HG02759 (cell line): Measurements from ENCODE around the gene CEMIP.
A peak's percentile ranks its signal among the peaks of the same experiment; 100 is the strongest.

ENCODE experiments used
- ATAC-seq: cut with Tn5 transposase; IDR thresholded peaks from one replicate; pipeline ENCODE4 v1.9.1; 2021; ENCODE audit warnings: mild to moderate bottlenecking, moderate library complexity; ENCODE audit not compliant: unreplicated experiment

CEMIP gene, protein sequence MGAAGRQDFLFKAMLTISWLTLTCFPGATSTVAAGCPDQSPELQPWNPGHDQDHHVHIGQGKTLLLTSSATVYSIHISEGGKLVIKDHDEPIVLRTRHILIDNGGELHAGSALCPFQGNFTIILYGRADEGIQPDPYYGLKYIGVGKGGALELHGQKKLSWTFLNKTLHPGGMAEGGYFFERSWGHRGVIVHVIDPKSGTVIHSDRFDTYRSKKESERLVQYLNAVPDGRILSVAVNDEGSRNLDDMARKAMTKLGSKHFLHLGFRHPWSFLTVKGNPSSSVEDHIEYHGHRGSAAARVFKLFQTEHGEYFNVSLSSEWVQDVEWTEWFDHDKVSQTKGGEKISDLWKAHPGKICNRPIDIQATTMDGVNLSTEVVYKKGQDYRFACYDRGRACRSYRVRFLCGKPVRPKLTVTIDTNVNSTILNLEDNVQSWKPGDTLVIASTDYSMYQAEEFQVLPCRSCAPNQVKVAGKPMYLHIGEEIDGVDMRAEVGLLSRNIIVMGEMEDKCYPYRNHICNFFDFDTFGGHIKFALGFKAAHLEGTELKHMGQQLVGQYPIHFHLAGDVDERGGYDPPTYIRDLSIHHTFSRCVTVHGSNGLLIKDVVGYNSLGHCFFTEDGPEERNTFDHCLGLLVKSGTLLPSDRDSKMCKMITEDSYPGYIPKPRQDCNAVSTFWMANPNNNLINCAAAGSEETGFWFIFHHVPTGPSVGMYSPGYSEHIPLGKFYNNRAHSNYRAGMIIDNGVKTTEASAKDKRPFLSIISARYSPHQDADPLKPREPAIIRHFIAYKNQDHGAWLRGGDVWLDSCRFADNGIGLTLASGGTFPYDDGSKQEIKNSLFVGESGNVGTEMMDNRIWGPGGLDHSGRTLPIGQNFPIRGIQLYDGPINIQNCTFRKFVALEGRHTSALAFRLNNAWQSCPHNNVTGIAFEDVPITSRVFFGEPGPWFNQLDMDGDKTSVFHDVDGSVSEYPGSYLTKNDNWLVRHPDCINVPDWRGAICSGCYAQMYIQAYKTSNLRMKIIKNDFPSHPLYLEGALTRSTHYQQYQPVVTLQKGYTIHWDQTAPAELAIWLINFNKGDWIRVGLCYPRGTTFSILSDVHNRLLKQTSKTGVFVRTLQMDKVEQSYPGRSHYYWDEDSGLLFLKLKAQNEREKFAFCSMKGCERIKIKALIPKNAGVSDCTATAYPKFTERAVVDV (N-terminal part only)

DNA sequence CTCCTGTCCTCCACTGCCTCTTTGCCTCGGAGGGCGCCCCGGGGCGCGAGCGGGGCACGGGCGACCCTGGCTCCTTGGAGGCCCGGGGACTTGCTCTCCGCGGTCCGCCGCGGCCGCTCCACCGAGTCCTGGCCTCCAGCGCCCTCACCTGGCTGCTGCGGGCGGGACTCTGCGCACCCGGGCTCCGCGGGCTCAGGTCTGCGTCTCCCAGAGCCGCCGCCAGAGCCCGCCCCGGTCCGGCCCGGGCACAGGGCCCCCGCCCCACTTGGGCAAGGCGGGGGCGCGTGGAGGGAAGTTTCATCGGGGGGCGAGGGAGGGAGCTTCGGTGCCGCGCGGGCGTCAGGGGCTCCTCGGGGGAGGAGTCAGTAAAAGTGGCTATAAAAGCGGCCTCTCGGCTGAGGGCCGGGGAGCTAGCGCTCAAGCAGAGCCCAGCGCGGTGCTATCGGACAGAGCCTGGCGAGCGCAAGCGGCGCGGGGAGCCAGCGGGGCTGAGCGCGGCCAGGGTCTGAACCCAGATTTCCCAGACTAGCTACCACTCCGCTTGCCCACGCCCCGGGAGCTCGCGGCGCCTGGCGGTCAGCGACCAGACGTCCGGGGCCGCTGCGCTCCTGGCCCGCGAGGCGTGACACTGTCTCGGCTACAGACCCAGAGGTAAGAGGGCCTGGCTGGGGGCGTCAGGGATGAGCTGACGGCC lies at the start of gene CEMIP:
Gene CEMIP, plus strand, starts transcription at position 407 of the 694 bp plus-strand sequence. CDS start 94,510 bp downstream, outside the sequence.
- peak; percentile 49 for ATAC-seq

DNA sequence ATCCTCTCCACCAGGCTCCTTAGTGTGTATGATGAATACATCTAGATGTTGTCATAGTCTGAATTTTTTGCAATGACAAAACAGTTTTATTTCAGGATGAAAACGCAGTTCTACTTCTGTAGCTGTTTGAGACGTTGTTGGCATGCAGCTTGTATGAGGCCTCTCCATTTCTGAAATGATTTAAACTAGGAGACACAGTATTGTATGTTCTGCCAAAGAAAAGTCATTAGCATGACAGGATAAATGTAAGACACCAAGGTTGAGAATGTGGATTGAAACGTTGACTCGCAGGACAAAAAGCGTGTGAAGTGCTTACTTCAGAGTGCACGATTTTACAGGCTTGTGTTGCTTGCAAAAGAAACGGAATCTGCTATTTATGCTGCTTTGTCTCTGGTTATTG lies 48.8 kb upstream of the CEMIP start:
- no peak for ATAC-seq

DNA sequence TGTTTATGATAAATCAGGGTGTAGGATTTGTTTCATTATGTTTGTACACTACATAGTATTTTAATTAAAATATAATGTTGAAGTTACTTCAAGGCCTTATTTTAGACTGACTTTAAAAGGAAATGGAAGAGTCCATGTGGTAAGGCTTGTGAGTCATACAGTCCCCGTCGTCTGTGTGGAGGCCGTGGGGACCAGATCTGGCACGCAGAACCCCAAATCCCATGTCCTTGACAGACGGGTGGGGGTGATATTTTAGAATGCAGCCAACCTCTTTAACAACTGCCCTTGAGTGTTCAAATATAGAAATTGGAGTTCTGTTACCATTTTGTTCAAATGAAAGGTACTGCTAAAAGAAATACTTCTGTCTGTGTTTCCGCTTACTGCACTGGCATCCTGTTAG lies 48.2 kb upstream of the CEMIP start:
- ATAC-seq = no peak

DNA sequence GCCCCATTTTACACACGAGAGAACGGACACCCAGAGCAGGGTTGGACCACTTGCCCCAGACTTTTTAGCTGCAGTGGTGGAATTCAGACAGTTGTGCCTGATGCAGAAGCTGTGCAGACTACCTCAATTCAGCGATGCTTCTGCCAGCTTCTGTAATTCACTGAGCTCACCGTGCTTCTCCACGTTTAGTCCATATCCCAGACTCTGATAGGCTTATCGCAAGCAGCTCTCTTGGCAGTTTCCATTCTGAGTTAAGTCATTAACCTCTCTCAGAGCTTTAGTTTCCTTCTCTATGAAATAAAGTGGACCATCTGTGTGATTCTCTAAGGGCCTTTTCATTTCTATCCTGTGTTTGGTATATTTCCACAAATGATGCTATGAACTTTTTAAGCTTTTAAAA lies 47.0 kb upstream of the CEMIP start:
- no peak for ATAC-seq

DNA sequence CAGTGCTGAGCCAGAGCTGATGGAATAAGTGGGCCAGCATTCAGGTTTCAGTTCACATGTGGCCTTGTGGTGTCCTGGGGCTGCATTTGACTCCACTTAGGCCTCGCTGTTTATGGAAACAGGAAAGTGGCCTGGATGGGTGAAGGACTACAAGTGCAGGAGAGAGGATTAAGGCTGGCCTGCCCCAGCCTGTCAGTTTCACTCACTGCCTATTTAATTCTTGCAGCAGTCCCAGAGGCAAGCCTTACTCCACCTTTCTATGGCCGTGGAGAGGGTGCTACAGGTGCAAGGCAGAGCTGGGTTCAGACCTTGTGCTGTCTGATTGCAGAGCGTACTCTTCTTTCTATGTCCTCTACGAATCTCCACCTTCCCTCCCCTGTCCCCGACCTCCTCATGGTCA lies 46.4 kb upstream of the CEMIP start:
- ATAC-seq = no peak

DNA sequence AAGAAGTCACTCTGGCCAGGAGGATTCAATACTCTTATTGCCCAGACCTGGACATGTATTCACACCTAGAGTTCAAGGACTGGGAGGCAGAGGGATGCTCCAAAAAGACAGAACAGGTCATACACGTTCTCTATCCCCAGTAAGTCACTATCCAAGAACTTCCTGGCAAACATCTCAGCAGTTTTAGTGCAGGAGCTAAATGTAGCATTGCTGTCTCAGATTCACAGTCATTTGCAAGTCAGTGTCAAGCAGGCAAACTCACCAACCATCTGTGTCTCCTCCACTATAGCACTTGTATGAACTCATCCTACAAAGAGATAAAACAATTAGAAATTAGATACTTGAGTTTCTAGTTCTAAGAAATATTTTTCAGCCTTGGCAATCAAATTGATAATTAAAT lies 45.7 kb upstream of the CEMIP start:
- no peak for ATAC-seq

DNA sequence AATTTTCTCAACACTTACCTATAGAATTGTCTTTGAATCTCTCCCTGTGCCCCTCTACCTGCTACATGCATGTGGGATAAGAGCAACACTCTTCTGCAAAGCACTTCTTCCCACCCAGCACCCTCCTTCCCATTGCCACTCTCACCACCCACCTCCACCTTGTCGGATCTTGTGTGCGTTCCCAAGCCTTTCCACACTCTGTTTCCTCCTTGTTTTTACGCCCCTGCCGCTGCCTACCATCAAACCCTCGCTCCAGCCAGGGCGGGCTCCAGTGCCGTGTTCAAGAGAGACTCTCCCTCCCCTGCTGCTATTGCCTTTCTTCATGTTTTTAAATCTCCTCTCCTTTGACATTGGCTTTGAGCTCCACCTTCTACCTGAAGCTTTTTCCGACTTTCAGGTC lies 43.8 kb upstream of the CEMIP start:
- no peak for ATAC-seq

DNA sequence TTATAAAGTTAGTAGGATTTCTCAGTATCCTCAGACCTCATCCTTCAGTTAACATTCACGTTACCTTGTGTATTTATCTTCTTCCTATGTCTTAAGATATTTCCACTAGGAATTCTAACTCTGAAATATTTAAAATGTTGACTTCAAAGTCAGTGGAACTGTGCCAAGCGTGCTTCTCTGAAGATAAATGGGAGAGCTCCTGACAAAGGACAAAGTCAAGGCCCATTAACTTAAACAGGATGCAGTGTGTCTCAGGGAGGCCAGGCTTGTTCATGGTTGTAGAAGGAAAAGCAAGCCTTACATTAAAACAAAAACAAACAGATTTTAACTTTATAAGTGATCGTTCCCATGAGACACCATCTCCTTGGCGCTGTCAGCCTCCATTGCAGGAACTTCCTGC lies 42.6 kb upstream of the CEMIP start:
- no peak for ATAC-seq

DNA sequence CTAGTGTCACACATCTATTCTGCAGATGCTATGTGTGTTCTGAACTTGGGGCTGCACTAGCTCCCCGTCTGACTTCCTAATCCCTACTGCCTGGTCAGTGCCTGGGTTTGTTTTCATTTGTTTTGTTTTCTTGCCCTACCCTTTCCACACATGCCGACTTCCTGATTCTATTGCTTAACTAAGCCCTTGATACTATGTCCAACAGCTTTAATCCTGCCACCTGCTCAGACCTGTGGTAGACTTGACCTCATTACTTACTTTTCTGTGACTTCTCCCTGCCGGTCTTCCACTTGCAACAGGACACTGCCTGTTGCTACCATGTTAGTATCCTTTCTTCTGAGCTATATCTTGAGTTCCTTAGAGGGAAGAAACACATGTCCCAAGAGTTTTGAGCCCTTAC lies 39.3 kb upstream of the CEMIP start:
- ATAC-seq = no peak

DNA sequence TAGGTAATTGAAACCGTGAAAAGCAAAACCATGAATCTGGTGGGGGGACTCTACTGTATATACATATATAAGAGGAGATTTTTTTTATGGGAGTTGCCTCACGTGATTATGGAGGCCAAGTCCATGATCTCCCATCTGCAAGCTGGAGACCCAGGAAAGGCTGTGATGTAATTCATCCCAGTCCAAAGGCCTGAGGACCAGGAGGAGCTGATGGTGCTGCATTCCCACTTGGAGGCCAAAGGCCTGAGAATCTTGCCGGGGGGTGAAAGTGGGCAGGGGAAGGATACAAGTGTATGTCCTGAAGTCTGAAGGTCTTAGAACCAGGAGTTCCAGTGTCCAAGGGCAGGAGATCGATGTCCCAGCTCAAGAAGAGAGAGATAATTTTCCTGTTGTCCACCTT lies 37.1 kb upstream of the CEMIP start:
- ATAC-seq = no peak

DNA sequence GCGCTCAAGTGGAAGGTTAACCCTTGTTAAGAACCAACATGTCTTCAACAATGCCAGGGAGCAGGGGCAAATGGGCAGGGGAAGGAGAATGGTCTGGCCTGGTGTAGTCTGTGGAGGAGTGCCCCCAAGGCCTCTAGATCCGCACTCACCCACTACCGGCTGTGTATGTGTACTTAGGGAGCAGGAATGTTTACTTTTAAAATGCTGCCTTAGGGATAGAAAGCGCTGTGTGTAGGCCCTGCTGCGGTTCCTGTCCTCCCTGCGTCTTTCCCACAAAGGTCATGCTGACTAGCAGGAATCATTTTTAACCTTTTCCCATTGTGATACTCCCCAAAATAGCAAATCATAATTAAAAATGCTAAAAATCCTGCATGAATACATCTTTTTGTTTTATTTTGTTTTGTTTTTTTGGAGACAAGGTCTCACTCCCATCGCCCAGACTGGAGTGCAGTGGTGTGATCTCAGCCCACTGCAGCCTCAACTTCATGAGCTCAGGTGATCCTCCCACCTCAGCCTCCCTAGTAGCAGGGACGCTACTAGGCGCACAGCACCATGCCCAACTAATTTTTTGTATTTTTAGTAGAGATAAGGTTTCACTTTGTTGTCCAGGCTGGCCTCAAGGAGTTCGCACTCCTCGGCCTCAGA lies 35.9 kb upstream of the CEMIP start:
- ATAC-seq = no peak

DNA sequence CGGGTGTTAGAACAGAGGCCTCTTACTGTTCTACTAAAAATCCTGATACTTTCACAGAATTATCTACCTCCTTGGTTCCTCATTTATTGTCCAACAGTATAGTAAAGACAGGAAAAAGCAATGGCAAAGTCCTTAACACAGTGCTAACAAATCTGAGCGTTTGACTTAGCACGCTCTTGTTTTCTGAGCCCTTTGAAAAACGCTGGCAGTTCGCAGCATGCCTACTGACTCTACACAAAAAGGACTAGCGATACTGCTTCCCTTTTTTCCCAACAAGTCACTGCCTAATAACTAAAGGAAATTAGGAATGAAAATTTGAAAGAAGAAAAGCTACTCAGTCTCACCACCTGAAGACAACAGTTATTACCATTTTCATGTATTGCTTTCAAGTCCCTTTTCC lies 34.8 kb upstream of the CEMIP start:
- no peak for ATAC-seq

DNA sequence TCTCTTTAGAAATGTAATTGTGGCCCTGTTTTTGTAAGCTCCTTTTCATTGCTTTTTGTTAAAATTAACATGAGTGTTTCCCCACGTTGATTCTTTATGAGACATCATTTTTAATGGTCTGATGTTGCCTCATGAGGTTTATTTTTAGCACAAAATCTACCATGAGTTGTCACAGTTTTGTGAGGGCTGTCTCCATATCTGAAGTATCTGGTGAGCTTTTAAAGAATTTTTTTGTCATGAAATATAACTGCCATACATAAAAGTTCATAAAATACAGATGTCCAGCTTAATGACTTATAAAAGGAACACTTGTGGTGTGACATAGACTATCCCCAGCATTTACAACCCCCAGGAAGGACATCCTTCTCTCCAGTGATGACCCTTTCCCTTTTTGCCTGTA lies 34.3 kb upstream of the CEMIP start:
- ATAC-seq = no peak

DNA sequence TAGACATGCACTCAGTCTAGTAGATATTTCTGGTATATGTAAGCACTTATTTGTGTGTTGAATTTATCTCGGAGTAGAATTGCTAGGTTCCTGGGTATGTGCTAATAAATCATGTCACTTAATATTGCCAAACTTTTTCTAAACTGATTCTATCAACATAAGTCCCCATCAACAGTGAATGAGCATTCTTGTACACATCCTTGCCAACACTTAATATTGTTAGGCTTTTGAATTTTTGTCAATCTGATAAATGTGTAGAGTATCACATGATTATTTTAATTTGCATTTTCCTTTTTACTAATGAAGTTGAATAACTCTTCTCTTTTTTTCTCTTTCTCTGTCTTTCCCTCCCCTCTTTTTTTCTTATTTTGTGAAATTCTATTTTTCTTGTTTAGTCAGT lies 33.3 kb upstream of the CEMIP start:
- no peak for ATAC-seq

DNA sequence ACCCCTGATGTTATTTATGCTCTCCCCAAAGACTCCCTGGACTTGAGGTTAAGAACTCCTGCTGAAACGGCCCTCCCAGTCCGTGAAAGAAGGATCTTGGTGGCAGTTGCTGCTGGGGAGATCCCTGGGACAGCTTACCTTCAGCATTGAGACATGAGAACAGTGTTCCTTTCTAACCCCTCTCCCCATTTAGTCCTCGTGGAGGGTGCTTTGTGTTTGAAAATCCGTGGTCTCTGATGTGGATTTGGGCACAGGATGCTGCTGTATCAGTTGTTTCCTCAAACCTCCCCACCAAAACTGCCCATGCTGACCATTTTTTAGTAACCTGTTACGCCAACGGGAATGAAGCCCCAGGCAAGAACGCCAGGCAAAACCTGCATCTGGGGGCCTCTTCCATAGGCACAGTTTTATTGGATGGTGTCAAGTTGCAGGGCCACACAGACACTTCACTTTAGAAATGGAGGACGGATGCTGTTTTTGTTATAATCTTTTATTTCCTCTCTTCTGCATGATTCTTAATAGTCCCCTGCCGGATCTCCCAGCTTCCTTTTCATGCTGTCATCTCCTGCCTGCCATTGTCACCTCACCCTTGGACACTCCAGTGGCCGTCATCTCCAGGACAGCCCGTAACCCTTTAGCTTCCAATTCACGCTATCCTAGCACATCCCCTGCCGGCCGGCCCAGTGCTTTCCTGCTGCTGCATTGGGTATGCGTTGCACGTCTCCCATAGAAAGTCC lies 31.7 kb upstream of the CEMIP start:
- ATAC-seq = no peak

DNA sequence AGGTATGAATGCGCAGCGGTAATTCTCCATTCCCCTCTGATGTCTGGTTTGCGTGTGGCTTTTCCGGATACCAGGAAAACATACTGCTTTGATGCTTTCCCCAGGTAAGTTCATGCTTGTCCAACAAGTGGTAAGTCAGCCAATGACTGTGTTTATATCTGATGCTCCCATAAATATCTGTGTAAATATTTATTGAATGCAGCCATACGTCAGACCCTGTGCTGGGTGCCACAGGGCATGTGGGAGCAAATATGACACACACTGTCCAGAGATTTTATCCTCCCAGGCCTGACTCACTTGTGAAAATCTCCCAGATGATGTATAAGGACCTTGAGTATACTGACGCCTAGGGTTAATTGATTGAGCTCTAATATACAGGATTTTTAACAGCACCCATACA lies 29.6 kb upstream of the CEMIP start:
- ATAC-seq = no peak

DNA sequence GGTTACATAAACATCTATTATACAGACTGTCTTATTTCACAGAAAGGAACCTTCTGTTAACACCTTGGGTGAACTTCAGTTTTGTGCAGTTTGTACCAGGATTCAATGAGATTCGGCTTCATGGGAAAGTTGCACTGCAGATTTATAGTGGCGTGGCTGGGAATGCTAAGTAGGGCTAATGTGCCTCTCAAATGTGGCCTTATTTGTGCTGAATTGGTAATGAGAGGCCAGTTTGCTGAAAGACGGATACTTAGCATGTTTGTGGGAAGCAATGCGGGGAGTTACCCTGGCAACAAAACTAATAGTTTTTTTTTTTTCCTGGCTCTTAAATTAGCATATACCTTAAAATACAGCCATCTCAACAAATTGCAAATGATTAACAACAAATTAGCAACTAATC lies 28.6 kb upstream of the CEMIP start:
- no peak for ATAC-seq

DNA sequence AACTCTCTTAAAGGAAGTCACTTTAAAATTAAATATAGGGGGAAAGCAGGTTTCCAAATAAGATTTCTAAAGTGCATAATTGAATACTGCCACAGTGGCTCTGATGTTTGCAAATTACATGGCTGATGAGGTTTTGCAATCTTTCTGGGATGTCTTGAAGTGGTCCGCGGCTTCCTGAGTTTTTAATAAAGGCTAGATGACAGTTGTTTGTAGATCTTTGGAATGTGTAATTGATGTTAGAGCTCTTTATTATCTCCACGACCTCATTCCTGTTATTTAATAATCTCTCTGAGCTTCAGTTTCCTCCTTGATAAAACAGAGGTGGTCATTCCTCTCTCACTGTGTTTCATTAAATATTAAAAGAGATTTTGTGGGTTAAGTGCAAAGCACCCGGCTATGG lies 27.0 kb upstream of the CEMIP start:
- ATAC-seq = no peak

DNA sequence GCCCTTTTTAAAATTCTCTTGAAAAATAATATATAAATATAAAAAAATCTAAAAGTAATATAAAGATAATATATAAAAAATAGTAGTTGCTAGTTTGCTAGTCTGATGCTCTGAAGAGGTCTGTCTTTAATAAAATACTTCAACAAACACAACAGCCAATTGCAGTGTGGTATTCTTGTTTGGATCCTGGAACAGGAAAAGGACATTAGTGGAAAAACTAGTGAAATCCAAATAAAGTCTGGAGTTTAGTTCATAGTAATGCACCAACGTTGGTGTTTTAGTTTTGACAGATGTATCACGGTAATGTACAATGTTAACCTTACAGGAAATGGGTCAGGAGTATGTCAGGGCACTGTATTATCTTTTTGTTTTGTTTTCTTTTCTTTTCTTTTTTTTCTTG lies 26.0 kb upstream of the CEMIP start:
- no peak for ATAC-seq

DNA sequence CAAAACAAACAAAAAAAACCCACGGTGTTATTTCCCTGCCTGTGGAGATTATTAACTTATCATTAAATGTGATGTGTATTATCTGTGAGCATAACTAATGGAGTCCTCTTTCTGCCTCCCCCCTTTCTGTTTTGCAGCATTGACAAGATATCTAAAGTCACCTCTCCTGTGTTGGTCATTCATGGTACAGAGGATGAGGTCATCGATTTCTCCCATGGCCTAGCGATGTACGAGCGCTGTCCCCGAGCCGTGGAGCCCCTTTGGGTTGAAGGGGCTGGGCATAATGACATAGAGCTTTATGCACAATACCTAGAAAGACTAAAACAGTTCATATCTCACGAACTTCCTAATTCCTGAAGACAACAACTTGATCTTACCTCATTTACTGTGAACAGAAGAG lies 25.2 kb upstream of the CEMIP start:
- ATAC-seq = no peak
